ENCODE results near the gene STON2. TPM values are rescaled to one million over a fixed set of nuclear protein-coding genes. Genes with fewer than 3 reads are reported as not detected.

STON2 gene
- total RNA-seq, 2 donors from 2014 or later, result 12.7 to 23.8 TPM

- WGBS, result 84% methylated on average over 3 of the region's 3 CpGs
- TF ChIP-seq POLR2A (IDR thresholded peaks at IDR 0.05) (no peak), CTCF (IDR thresholded peaks at IDR 0.05) (no peak), POLR2AphosphoS5 (IDR thresholded peaks at IDR 0.05) (no peak)
Observed at GRCh38 chr14:81336009-81336408, 64.1 kb downstream of the STON2 start.

GRCh38 chr14:81332725-81333124 lies 67.4 kb downstream of the STON2 start:
- TF ChIP-seq POLR2AphosphoS5 (IDR thresholded peaks at IDR 0.05), result no peak
- TF ChIP-seq POLR2A (IDR thresholded peaks at IDR 0.05), result no peak
- no peak for TF ChIP-seq CTCF (IDR thresholded peaks at IDR 0.05)
- Histone ChIP-seq H3K4me3 (no peak overlapping the region), H3K36me3 (no peaks in the 10 kb centered on the region), H3K27ac (no peak overlapping the region), H3K4me1 (replicated peaks) (no peaks in the 10 kb centered on the region), H3K27me3 (replicated peaks; ENCODE audit: insufficient read depth) (no peaks in the 10 kb centered on the region), H3K9me3 (no peaks in the 10 kb centered on the region)
- intact Hi-C loops (cut with DNase I), result no loop called here
- 91% methylated on average over 1 of the region's 1 CpG for WGBS
- no peak for DNase-seq (ENCODE audit: low spot score)

More at GRCh38 chr14:81336009-81336408, 64.1 kb downstream of the STON2 start:
- H3K36me3 ChIP-seq, result no peaks in the 10 kb centered on the region
- H3K27ac ChIP-seq, result no peak overlapping the region
- H3K27me3 ChIP-seq (replicated peaks; ENCODE audit: insufficient read depth), result no peaks in the 10 kb centered on the region
- no peaks in the 10 kb centered on the region for H3K9me3 ChIP-seq
- intact Hi-C loops (cut with DNase I), result no loop called here
- no peak for DNase-seq (ENCODE audit: low spot score)
- H3K4me3 ChIP-seq, result no peak overlapping the region
- no peaks in the 10 kb centered on the region for H3K4me1 ChIP-seq (replicated peaks)

- intact Hi-C loops (cut with DNase I), result no loop called here
- WGBS, result 32% methylated on average over 4 of the region's 4 CpGs
- H3K36me3 ChIP-seq, result no peaks in the 10 kb centered on the region
- no peak overlapping the region for H3K4me3 ChIP-seq
- H3K4me1 ChIP-seq (replicated peaks), result no peaks in the 10 kb centered on the region
- TF ChIP-seq POLR2A (IDR thresholded peaks at IDR 0.05), result no peak
- TF ChIP-seq CTCF (IDR thresholded peaks at IDR 0.05), result no peak
- H3K9me3 ChIP-seq, result no peaks in the 10 kb centered on the region
- no peak for DNase-seq (ENCODE audit: low spot score)
- no peak overlapping the region for H3K27ac ChIP-seq
- no peaks in the 10 kb centered on the region for H3K27me3 ChIP-seq (replicated peaks; ENCODE audit: insufficient read depth)
Observed at GRCh38 chr14:81331229-81332021, 68.7 kb downstream of the STON2 start.

- WGBS, result 62% methylated on average over 3 of the region's 3 CpGs
- Histone ChIP-seq H3K27ac (no peak overlapping the region), H3K4me1 (replicated peaks) (no peaks in the 10 kb centered on the region), H3K27me3 (replicated peaks; ENCODE audit: insufficient read depth) (no peaks in the 10 kb centered on the region), H3K4me3 (no peak overlapping the region), H3K9me3 (no peaks in the 10 kb centered on the region), H3K36me3 (no peaks in the 10 kb centered on the region)
- no peak for DNase-seq (ENCODE audit: low spot score)
- intact Hi-C loops (cut with DNase I), result no loop called here
- TF ChIP-seq CTCF (IDR thresholded peaks at IDR 0.05) (no peak), POLR2AphosphoS5 (IDR thresholded peaks at IDR 0.05) (no peak), POLR2A (IDR thresholded peaks at IDR 0.05) (no peak)
Observed at GRCh38 chr14:81330619-81331122, 69.5 kb downstream of the STON2 start.

Data from prostate gland (tissue), 2 donors.